ENCODE results near the gene PAQR3. TPM values are rescaled to one million over a fixed set of nuclear protein-coding genes. Genes with fewer than 3 reads are reported as not detected.
"Not testable (repeated sequence)": the region's sequence is repeated elsewhere in the genome, so short reads cannot be mapped to it uniquely, and the experiment has no call there.

PAQR3 gene
- total and polyA plus RNA-seq, 2 donors (not counting 1 experiment from before 2014, with no cell fraction given), result 15.5 to 37.6 TPM

DNA sequence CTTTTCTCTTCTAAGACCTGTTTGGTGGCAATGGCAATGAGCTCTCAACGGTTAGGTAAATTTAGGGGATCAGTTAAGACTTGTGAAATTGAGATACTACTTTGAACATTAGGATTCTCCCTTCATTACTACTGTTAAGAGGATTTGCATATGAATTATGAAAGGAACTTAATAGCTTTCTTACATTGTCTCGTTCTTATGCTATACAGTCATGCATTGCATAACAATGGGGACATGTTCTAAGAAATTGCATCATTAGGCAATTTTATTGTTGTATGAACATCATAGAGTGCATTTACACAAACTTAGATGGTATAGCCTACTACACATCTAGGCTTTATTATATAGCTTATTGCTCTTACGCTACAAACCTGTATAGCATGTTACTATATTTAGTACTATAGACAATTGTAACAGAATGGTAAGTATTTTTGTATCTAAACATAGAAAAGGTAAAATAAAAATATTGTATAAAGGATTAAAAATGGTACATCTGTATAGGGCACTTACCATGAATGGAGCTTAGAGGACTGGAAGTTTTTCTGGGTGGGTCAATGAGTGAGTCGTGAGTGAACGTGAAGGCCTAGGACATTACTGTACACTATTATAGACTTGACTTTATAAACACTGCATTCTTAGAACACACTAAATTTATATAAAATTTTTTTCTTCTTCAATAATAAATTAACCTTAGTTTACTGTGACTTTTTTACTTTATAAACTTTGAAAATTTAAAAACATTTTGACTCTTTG lies 62.5 kb downstream of the PAQR3 start:
- H3K9ac ChIP-seq (ENCODE audit: insufficient read depth, low read length), result no peak overlapping the region
- no peaks in the 10 kb centered on the region for H3K9me3 ChIP-seq (ENCODE audit: control insufficient read depth, insufficient read depth, low read depth, low read length)
- no peak overlapping the region for H3K4me2 ChIP-seq (ENCODE audit: extremely low read depth, insufficient read depth, low read length)
- H3K4me3 ChIP-seq (replicated peaks in 1 of 4; ENCODE audit: control extremely low read depth in 1 of 4, insufficient read depth in 1 of 4, low read depth in 3 of 4, low read length in 4 of 4), result no peak overlapping the region
- no peaks in the 10 kb centered on the region for H4K20me1 ChIP-seq (ENCODE audit: control insufficient read depth, extremely low read depth, insufficient read depth, low read length)
- no peaks in the 10 kb centered on the region for H3K27me3 ChIP-seq (ENCODE audit: control insufficient read depth, insufficient read depth, low read length)
- H2AFZ ChIP-seq (ENCODE audit: low read length), result no peak overlapping the region
- no peak overlapping the region for H3K27ac ChIP-seq (ENCODE audit: insufficient read depth, low read length)
- H3K36me3 ChIP-seq (ENCODE audit: control insufficient read depth, insufficient read depth, low read length), result peaks cover 7% of the 10 kb centered on the region
- peak; percentile 3 to 65 for DNase-seq (ENCODE audit: low read depth in 2 of 2)
- TF ChIP-seq, protein P1, sequence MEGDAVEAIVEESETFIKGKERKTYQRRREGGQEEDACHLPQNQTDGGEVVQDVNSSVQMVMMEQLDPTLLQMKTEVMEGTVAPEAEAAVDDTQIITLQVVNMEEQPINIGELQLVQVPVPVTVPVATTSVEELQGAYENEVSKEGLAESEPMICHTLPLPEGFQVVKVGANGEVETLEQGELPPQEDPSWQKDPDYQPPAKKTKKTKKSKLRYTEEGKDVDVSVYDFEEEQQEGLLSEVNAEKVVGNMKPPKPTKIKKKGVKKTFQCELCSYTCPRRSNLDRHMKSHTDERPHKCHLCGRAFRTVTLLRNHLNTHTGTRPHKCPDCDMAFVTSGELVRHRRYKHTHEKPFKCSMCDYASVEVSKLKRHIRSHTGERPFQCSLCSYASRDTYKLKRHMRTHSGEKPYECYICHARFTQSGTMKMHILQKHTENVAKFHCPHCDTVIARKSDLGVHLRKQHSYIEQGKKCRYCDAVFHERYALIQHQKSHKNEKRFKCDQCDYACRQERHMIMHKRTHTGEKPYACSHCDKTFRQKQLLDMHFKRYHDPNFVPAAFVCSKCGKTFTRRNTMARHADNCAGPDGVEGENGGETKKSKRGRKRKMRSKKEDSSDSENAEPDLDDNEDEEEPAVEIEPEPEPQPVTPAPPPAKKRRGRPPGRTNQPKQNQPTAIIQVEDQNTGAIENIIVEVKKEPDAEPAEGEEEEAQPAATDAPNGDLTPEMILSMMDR (conservative IDR thresholded peaks at IDR 0.05 in 1 of 2, IDR thresholded peaks at IDR 0.05 in 1 of 2; ENCODE audit: low read depth in 1 of 2, low read length in 2 of 2), result no peak
- no peak for TF ChIP-seq EZH2 (IDR thresholded peaks at IDR 0.05; ENCODE audit: low read length, missing control alignments)
- no peaks in the 10 kb centered on the region for H3K4me1 ChIP-seq (ENCODE audit: control insufficient read depth, extremely low read depth, insufficient read depth, low read length)
- H3K79me2 ChIP-seq (ENCODE audit: control insufficient read depth, insufficient read depth, low read length), result no peaks in the 10 kb centered on the region

DNA sequence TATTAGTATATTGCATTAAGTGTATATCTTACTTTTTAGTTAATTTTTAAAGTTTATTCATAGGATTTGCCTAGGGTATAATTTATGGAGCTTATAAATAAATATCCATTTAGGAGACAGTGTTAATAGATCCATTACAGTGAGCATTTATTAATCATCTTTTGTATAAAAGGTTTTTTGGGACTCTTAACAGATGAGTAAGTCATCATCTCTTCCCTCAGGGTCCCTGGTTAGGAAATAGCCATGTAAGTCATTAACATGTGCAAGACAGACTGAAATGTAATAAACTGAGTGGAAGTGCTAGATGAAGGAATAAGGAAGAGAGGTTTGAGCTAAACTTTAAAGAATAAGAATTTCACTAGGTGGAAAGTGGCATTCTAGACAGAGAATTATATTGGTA lies 69.2 kb downstream of the PAQR3 start:
- no peak for DNase-seq (ENCODE audit: low read depth in 2 of 2)

DNA sequence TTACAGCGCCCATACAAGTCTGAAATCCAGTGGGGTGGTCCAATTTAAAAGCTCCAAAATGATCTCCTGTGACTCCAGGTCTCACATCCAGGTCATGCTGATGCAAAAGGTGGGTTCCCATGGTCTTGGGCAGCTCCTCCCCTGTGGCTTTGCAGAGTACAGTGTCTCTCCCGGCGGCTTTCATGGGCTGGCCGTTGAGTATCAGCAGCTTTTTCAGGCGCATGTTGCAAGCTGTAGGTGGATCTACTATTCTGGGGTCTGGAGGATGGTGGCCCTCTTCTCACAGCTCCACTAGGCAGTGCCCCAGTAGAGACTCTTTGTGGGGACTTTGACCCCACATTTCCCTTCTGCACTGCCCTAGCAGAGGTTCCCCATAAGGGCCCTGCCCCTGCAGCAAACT lies 70.5 kb downstream of the PAQR3 start:
- H3K9ac ChIP-seq (ENCODE audit: insufficient read depth, low read length); H3K4me1 ChIP-seq (ENCODE audit: control insufficient read depth, extremely low read depth, insufficient read depth, low read length); H3K36me3 ChIP-seq (ENCODE audit: control insufficient read depth, insufficient read depth, low read length); H2AFZ ChIP-seq (ENCODE audit: low read length); DNase-seq (ENCODE audit: low read depth in 2 of 2); H4K20me1 ChIP-seq (ENCODE audit: control insufficient read depth, extremely low read depth, insufficient read depth, low read length); H3K27ac ChIP-seq (ENCODE audit: insufficient read depth, low read length); H3K27me3 ChIP-seq (ENCODE audit: control insufficient read depth, insufficient read depth, low read length); H3K9me3 ChIP-seq (ENCODE audit: control insufficient read depth, insufficient read depth, low read depth, low read length); H3K79me2 ChIP-seq (ENCODE audit: control insufficient read depth, insufficient read depth, low read length); H3K4me3 ChIP-seq (replicated peaks in 1 of 4; ENCODE audit: control extremely low read depth in 1 of 4, insufficient read depth in 1 of 4, low read depth in 3 of 4, low read length in 4 of 4); H3K4me2 ChIP-seq (ENCODE audit: extremely low read depth, insufficient read depth, low read length): not testable (repeated sequence)

More for the DNA sequence above, 69.2 kb downstream of the PAQR3 start:
- H3K27me3 ChIP-seq (ENCODE audit: control insufficient read depth, insufficient read depth, low read length), result no peaks in the 10 kb centered on the region
- H3K4me2 ChIP-seq (ENCODE audit: extremely low read depth, insufficient read depth, low read length), result no peak overlapping the region
- H3K79me2 ChIP-seq (ENCODE audit: control insufficient read depth, insufficient read depth, low read length), result no peaks in the 10 kb centered on the region
- H4K20me1 ChIP-seq (ENCODE audit: control insufficient read depth, extremely low read depth, insufficient read depth, low read length), result no peaks in the 10 kb centered on the region
- H3K9me3 ChIP-seq (ENCODE audit: control insufficient read depth, insufficient read depth, low read depth, low read length), result no peaks in the 10 kb centered on the region
- no peak overlapping the region for H2AFZ ChIP-seq (ENCODE audit: low read length)
- no peak overlapping the region for H3K4me3 ChIP-seq (replicated peaks in 1 of 4; ENCODE audit: control extremely low read depth in 1 of 4, insufficient read depth in 1 of 4, low read depth in 3 of 4, low read length in 4 of 4)
- H3K27ac ChIP-seq (ENCODE audit: insufficient read depth, low read length), result no peak overlapping the region
- TF ChIP-seq, protein P1 (conservative IDR thresholded peaks at IDR 0.05 in 1 of 2, IDR thresholded peaks at IDR 0.05 in 1 of 2; ENCODE audit: low read depth in 1 of 2, low read length in 2 of 2), result no peak
- no peak for TF ChIP-seq EZH2 (IDR thresholded peaks at IDR 0.05; ENCODE audit: low read length, missing control alignments)
- H3K4me1 ChIP-seq (ENCODE audit: control insufficient read depth, extremely low read depth, insufficient read depth, low read length), result no peaks in the 10 kb centered on the region
- no peak overlapping the region for H3K9ac ChIP-seq (ENCODE audit: insufficient read depth, low read length)
- H3K36me3 ChIP-seq (ENCODE audit: control insufficient read depth, insufficient read depth, low read length), result peaks cover 8% of the 10 kb centered on the region

Data from fibroblast of lung (primary cell).